COLO668 (cell line): ENCODE measurements around the gene NHERF2.
A peak's percentile ranks its signal among the peaks of the same experiment; 100 is the strongest.

Source experiments
- DNase-seq: peaks from one replicate; lab custom pipeline; 2025; ENCODE audit not compliant: unreplicated experiment; lab: John Stamatoyannopoulos, UW

Gene NHERF2

GRCh38 chr16:2039274-2040031, 12.8 kb downstream of the NHERF2 start:
- DNase-seq, result peak; percentile 92

DNA sequence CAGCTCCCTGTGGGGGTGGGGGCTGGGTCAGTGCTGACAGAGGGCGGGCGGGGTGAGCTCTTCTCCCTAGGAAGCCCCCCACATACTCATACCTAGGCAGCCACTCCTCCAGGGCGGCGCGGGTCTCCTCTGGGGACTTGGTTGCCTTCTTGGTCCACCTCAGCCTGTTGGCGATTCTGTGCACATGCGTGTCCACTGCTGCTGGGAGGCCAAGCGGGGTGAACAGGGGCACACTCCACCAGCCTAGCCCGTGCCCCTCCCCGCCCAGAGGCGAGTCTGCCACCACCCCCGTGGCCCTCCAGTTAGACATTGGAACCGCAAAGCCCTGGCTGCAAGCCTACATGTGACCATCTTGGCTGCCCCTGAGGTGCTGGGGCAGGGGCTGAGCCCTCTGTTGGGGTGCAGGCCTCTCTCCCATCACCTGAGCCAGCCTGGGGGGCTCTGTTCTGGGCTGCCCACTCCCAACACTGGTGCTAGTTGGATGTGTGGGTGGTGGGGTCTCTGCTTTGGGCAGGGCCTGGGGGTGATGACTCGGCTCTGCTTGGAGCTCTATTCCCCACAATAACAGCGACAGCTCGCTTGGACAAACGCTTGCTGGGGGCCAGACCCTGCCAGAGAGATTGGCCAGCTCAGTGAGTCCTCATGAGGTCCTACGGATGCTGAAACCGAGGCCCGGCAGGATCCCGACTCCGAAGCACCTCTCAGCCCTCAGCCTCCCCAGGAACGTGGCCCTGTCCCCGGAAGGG, 13.5 kb downstream of the NHERF2 start:
- peak; percentile 30 for DNase-seq

DNA sequence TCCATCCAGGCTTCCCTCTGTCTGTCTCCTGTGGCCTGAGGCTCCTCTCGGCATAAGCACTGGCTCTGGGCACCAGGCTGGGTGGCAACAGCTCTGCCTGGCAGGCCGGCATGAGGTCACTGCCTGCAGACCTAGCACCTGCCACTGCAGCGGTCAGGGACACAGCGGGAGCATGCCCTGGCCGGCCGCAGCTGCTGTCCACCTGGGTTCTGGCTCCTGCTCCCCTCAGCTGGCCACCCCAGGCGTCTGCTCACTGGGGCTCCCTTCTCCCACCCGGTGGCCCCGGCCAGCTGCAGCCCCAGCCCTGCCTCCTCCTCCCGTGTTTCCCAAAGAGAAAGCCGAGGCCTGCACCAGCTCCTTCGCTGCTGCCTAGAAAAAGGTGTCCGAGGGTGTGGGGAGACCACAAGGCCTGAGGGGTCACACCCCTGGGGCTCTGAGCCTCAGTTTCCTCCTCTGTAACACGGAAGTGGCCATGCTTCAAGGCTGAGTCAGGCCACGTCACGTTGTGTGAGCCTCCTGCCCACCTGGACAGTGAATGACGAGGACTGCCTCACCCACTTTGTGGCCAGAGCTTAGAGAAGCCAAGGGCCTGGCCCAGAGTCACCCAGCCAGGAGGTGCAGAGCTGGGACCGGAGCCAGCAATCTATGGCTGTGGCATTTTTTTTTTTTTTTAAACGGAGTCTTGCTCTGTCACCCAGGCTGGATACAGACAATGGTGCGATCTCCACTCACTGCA, 14.3 kb downstream of the NHERF2 start:
- DNase-seq, result peak; percentile 74

DNA sequence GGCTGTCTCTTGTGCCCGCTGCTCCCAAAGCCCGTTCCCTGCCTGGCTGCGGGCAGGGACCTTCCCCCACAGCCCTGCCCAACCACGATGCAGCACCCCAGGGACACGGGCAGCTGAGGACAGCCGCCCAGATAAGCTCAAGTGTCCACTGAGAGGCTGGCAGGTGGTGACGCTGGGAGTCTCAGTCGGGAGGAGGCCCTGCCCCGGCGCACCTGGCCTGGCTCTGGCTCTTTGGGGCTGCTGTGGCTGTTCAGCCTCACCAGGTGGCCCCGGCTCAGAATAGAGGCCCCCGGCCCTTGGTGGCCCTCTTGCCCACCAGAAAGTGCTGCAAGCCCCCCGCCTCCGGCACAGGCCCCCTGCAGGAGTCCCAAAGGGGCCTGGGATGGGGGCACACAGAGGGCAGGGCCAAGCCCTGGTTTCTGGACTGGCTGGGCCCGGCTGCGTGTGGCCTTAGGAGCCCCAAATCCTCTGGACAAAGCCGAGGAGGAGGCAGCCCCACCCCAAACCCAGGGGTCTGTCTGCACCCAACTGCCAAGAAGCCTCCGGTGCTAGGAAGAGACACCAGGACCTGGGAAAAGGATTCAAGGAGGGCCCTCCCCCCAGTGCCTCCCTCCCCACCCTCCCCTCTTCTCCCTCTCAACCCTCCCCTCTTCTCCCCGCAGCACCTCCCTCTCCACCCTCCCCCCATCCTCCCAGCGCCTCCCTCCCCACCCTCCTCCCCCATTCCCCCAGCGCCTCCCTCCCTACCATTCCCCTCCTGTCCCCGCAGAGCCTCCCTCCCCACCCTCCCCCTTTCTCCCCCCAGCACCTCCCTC, 15.7 kb downstream of the NHERF2 start:
- DNase-seq, result peak; percentile 98

DNA sequence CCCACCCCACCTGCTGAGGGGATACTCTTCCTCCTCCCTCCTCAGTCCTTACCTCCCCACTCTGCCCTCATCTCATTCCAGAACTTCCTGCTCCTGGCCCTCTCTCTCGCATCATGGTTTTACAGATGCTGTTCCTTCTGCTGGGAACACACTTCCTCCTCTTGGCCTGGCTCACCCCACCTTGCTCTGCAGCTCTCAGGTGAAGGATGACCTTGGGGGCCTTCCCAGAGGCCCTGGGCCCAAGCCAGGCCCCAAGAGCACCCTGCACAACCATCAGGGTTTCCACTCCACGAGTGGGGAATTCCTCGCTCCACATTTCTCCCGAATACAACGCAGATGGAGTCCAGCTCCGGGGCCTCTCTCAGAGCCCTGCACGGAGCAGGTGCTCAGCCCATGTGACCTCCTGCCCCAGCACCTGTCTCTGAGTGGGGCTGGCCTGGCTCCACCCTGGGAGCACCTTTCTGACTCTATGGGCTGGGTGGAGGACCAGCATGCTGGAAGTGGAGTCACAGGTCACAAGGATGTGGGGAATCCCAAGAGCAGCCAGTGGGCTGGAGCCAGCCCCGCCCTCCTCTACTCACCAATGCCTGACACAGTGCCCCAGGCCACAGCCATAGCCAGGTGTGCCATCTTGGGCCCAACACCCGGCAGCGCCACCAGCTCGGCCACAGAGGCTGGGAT, 16.4 kb downstream of the NHERF2 start:
- peak; percentile 93 for DNase-seq

GRCh38 chr16:2043667-2044451, 17.2 kb downstream of the NHERF2 start:
- peak; percentile 97 for DNase-seq

DNA sequence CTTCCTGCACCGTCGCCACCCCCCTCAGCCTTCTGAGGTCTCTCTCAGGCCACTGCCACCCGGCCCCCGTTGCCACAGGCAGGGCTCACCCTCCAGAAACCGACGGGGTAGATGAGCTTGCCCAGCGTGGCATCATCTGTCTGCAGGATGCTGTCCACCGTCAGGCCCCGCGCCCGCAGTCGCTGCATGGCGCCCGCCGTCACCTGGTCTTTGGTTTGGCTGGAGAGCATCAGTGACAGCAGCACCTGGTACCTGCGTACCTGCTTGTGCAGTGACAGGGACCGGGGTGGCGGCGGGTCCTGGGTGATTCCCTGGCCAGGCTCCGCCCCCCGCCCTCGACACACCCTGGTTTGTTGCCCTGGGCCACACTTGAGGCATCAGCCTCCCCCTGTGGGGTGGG, 17.8 kb downstream of the NHERF2 start:
- DNase-seq, result peak; percentile 85

DNA sequence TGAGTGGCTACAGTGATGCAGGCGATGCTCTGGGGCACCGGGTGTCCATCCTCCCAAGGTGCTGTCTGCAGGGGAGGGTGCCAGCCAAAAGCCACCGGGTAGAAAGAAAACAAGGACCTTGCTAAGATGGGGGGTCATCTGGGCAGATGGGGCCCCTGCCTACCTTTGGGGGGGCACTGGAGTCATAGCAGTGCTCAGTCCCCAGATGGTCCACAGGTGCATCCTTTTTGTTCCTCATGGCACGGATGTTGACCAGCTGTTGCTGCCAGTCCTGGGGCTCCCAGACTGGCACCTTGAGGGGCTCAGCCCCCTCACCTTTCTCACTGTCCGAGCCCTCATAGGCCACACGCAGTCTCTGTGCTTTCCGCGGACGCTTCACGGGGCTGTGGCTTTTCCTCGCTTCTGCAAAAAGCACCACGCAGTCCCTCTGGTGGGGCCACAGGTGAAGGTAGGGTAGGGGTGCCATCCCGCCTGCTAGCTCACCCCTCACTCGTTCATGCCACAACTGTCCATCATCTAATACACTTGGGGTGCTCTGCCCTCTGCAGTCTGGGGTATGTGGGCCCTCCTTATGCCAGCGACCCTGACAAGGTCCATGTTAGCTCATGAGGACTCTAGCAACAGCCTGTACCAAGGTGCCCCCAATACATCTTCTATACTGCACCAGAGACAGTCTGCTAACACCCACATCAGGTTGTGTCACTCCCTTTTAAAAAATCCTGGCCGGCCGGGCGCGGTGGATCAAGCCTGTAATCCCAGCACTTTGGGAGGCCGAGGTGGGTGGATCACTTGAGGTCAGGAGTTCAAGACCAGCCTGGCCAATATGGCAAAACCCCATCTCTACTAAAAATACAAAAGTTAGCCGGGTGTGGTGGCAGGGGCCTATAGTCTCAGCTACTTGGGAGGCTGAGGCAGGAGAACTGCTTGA, 19.5 kb downstream of the NHERF2 start:
- no peak for DNase-seq

GRCh38 chr16:2046893-2047329, 20.2 kb downstream of the NHERF2 start:
- no peak for DNase-seq

DNA sequence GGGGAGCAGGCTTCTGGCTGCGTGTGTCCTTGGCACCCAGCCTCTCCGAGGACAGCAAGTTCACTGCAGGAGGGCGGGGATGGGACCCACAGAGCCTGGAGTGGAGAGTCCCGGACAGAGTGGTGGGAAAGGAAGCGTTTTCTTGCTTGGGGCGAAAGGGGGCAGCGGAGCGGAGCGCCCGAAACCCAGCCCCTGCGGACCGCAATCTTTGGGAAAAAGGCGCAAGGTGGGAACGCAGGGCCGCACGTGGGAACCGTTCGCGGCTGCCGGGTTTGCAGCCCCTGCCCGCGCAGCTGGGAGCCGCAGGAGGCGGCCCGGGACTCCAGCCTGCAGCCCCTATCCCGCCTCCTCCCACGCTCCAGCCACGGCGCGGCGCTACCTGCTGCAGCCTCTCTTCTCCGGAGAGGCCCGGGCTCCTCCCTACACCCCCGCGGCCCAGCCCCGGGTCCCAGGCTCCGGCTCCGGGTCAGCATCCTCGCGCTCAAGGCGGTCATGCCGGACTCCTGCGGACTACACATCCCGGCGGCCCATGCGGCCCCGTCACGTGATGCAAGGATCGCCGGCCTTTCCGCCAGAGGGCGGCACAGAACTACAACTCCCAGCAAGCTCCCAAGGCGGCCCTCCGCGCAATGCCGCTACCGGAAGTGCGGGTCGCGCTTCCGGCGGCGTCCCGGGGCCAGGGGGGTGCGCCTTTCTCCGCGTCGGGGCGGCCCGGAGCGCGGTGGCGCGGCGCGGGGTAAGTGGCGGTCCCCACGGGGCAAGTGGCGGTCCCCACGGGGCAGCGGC, 20.8 kb downstream of the NHERF2 start, which contains the start of the genes NTHL1 and TSC2:
Gene NTHL1 (minus strand): TSS at position 505 of the 786 bp plus-strand sequence. CDS start 11 bp downstream, at position 494.
Gene TSC2 (plus strand): TSS at position 656 of the 786 bp plus-strand sequence. CDS start 631 bp downstream, outside the sequence.
- peak; percentile 97 for DNase-seq

DNA sequence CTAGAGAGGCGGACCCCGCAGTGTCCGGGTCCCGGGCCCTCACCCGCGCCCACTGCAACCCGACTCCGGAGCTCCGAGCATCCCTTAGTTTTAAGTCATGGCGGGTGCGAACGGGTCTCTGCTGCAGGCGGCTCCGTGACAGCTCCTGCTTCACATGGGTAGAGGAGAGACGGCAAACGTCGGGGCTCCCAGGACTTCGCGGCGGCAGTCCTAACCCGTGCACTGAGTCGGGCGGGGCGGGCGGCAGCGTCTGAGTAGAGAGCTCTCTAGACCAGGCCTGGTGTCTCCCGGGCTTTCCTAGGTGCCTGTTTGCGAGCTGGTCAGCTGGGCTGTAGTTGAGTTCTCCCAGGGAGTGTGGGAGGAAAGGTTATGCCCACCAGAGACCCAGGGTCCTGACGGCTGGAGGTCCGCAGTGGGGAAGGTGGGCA, 21.4 kb downstream of the NHERF2 start:
- peak; percentile 25 for DNase-seq

- DNase-seq, result no peak
Observed at GRCh38 chr16:2053211-2053610, 26.5 kb downstream of the NHERF2 start.

GRCh38 chr16:2053897-2054296, 27.2 kb downstream of the NHERF2 start:
- no peak for DNase-seq

- DNase-seq, result peak; percentile 96
Observed at GRCh38 chr16:2054543-2055245, 28.0 kb downstream of the NHERF2 start.

DNA sequence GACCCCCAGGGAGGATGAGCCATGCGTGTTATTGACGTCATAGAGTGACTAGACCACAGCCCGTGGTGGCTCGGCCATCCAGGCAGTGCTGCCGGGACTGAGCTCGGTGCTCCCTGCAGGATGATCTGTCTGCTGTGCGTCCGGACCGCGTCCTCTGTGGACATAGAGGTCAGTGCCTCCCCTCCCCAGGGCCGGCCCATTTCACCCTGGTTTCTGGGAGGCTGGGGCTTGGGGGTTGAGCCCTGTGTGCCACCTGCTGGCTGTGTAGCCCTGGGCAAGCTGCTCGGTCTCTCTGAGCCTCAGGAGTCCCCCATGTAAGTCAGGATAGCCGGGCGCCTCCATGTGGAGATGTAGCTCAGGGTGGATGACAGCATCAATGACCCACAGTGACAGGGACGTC, 29.4 kb downstream of the NHERF2 start:
- peak; percentile 44 for DNase-seq

DNA sequence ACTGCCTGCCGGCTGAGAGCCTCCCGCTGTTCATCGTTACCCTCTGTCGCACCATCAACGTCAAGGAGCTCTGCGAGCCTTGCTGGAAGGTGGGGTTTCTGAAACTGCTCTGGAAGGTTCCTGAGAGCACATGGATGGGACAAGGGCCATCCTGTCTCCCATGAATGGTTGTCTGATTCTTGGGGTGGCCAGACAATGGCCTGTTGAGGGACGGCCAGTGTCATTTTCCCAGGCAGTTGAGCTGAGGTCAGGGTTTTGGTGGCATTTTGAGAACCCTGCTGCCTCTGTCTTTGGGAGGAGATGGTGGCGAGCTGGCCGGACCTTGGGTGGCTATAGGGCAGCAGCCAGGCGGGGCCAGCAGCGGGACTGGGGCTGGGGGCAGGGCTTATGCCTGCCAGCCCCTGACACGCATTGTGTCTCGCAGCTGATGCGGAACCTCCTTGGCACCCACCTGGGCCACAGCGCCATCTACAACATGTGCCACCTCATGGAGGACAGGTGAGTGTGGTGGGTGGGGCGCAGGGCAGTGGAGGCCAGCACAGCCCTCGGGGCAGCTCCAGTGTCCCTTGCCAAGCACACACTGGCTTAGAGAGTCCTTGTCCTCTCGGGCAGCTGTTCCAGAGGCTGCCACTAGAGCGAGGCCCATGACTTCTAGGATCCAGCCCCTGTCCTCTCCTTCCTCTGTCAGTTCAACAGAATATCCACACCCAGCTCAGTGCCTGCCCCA, 30.1 kb downstream of the NHERF2 start:
- DNase-seq, result peak; percentile 20
